ENCODE data around the gene SLC30A4.

- TF ChIP-seq EP300 (IDR thresholded peaks at IDR 0.05) (no peak), CTCF (IDR thresholded peaks at IDR 0.05) (no peak), POLR2A (IDR thresholded peaks at IDR 0.05) (no peak), POLR2AphosphoS5 (IDR thresholded peaks at IDR 0.05) (no peak)
Observed at GRCh38 chr15:45481135-45481534, 41.4 kb downstream of the SLC30A4 start.
